ENCODE measurements around the gene WSB1. TPM values are rescaled to one million over a fixed set of nuclear protein-coding genes. Genes with fewer than 3 reads are reported as not detected.
A peak's percentile ranks its signal among the peaks of the same experiment; 100 is the strongest.

Gene WSB1
- total and polyA plus RNA-seq, 9 of the 15 experiments (the other 6 are each of a cell fraction or from before 2014, with no cell fraction given): 22.8 to 229 (median 81.1) TPM

DNA sequence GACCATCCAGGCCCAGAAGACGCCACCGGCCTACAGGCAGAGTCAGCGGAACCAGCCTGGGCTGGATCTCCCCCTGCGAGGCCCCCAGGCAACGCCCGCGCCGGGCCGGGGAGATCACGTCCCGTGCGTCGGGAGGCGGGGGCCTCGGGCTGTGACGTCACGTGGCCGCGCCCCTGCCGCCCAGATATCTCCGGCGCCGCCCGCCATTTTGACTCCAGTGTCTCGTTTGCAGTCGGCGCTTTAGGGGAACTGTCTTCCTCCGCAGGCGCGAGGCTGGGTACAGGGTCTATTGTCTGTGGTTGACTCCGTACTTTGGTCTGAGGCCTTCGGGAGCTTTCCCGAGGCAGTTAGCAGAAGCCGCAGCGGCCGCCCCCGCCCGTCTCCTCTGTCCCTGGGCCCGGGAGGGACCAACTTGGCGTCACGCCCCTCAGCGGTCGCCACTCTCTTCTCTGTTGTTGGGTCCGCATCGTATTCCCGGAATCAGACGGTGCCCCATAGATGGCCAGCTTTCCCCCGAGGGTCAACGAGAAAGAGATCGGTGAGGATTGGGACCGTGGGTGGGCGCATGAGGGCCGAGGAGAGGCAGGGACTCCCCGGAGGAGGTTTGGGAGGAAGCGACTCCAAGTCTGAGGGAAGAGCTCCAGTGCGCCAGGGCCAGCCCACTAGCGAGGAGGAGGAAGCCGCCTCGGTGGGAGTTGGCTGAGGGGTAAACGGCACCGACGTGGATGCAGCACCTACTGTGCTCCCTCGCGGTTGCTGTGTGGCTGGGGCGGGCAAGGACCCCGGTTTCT is at the start of gene WSB1 (continued):
- TF ChIP-seq, protein P1, sequence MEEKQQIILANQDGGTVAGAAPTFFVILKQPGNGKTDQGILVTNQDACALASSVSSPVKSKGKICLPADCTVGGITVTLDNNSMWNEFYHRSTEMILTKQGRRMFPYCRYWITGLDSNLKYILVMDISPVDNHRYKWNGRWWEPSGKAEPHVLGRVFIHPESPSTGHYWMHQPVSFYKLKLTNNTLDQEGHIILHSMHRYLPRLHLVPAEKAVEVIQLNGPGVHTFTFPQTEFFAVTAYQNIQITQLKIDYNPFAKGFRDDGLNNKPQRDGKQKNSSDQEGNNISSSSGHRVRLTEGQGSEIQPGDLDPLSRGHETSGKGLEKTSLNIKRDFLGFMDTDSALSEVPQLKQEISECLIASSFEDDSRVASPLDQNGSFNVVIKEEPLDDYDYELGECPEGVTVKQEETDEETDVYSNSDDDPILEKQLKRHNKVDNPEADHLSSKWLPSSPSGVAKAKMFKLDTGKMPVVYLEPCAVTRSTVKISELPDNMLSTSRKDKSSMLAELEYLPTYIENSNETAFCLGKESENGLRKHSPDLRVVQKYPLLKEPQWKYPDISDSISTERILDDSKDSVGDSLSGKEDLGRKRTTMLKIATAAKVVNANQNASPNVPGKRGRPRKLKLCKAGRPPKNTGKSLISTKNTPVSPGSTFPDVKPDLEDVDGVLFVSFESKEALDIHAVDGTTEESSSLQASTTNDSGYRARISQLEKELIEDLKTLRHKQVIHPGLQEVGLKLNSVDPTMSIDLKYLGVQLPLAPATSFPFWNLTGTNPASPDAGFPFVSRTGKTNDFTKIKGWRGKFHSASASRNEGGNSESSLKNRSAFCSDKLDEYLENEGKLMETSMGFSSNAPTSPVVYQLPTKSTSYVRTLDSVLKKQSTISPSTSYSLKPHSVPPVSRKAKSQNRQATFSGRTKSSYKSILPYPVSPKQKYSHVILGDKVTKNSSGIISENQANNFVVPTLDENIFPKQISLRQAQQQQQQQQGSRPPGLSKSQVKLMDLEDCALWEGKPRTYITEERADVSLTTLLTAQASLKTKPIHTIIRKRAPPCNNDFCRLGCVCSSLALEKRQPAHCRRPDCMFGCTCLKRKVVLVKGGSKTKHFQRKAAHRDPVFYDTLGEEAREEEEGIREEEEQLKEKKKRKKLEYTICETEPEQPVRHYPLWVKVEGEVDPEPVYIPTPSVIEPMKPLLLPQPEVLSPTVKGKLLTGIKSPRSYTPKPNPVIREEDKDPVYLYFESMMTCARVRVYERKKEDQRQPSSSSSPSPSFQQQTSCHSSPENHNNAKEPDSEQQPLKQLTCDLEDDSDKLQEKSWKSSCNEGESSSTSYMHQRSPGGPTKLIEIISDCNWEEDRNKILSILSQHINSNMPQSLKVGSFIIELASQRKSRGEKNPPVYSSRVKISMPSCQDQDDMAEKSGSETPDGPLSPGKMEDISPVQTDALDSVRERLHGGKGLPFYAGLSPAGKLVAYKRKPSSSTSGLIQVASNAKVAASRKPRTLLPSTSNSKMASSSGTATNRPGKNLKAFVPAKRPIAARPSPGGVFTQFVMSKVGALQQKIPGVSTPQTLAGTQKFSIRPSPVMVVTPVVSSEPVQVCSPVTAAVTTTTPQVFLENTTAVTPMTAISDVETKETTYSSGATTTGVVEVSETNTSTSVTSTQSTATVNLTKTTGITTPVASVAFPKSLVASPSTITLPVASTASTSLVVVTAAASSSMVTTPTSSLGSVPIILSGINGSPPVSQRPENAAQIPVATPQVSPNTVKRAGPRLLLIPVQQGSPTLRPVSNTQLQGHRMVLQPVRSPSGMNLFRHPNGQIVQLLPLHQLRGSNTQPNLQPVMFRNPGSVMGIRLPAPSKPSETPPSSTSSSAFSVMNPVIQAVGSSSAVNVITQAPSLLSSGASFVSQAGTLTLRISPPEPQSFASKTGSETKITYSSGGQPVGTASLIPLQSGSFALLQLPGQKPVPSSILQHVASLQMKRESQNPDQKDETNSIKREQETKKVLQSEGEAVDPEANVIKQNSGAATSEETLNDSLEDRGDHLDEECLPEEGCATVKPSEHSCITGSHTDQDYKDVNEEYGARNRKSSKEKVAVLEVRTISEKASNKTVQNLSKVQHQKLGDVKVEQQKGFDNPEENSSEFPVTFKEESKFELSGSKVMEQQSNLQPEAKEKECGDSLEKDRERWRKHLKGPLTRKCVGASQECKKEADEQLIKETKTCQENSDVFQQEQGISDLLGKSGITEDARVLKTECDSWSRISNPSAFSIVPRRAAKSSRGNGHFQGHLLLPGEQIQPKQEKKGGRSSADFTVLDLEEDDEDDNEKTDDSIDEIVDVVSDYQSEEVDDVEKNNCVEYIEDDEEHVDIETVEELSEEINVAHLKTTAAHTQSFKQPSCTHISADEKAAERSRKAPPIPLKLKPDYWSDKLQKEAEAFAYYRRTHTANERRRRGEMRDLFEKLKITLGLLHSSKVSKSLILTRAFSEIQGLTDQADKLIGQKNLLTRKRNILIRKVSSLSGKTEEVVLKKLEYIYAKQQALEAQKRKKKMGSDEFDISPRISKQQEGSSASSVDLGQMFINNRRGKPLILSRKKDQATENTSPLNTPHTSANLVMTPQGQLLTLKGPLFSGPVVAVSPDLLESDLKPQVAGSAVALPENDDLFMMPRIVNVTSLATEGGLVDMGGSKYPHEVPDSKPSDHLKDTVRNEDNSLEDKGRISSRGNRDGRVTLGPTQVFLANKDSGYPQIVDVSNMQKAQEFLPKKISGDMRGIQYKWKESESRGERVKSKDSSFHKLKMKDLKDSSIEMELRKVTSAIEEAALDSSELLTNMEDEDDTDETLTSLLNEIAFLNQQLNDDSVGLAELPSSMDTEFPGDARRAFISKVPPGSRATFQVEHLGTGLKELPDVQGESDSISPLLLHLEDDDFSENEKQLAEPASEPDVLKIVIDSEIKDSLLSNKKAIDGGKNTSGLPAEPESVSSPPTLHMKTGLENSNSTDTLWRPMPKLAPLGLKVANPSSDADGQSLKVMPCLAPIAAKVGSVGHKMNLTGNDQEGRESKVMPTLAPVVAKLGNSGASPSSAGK (IDR thresholded peaks at IDR 0.05): no peak
- TF ChIP-seq ZNF347 (CRISPR knock-in tag; IDR thresholded peaks at IDR 0.05; ENCODE audit: low read depth) (no peak), RFX1 (IDR thresholded peaks at IDR 0.05) (peak; percentile 33; the same call in 1 of the 2 replicates), STAT5B (CRISPR knock-in tag; IDR thresholded peaks at IDR 0.05) (no peak), SRSF7 (optimal IDR thresholded peaks at IDR 0.05; ENCODE audit: low read depth, low read length) (no peak), RBBP5 (IDR thresholded peaks at IDR 0.05; ENCODE audit: borderline replicate concordance, insufficient read depth, low read length, poor library complexity, severe bottlenecking) (peak; percentile 44), SAP30 (IDR thresholded peaks at IDR 0.05; ENCODE audit: borderline replicate concordance, insufficient read depth, low read depth, low read length, poor library complexity, severe bottlenecking) (peak; percentile 74), NFIC (IDR thresholded peaks at IDR 0.05) (peak; percentile 51; the same call in 1 of the 2 replicates)
- TF ChIP-seq, protein P2, sequence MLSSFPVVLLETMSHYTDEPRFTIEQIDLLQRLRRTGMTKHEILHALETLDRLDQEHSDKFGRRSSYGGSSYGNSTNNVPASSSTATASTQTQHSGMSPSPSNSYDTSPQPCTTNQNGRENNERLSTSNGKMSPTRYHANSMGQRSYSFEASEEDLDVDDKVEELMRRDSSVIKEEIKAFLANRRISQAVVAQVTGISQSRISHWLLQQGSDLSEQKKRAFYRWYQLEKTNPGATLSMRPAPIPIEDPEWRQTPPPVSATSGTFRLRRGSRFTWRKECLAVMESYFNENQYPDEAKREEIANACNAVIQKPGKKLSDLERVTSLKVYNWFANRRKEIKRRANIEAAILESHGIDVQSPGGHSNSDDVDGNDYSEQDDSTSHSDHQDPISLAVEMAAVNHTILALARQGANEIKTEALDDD (IDR thresholded peaks at IDR 0.05): no peak
- TF ChIP-seq, protein P3, sequence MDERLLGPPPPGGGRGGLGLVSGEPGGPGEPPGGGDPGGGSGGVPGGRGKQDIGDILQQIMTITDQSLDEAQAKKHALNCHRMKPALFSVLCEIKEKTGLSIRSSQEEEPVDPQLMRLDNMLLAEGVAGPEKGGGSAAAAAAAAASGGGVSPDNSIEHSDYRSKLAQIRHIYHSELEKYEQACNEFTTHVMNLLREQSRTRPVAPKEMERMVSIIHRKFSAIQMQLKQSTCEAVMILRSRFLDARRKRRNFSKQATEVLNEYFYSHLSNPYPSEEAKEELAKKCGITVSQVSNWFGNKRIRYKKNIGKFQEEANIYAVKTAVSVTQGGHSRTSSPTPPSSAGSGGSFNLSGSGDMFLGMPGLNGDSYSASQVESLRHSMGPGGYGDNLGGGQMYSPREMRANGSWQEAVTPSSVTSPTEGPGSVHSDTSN (CRISPR knock-in tag; IDR thresholded peaks at IDR 0.05; ENCODE audit: low read depth): no peak
- TF ChIP-seq, protein P3 (tag; conservative IDR thresholded peaks at IDR 0.05; ENCODE audit: low read depth): no peak
